GM03348 (cell line): ENCODE data around the gene SLC6A3.

ENCODE experiments used
- DNase-seq: peaks from one replicate; pipeline ENCODE4 v3.0.0; 2012; ENCODE audit warnings: low spot score

Gene SLC6A3

GRCh38 chr5:1420211-1421195, 24.7 kb downstream of the SLC6A3 start:
- peak; percentile 78 for DNase-seq

- no peak for DNase-seq
Observed at GRCh38 chr5:1419476-1420210, 25.6 kb downstream of the SLC6A3 start.

- DNase-seq = no peak
Observed at GRCh38 chr5:1418921-1419280, 26.3 kb downstream of the SLC6A3 start.

GRCh38 chr5:1418238-1418920, 26.9 kb downstream of the SLC6A3 start:
- DNase-seq = no peak

- no peak for DNase-seq
Observed at GRCh38 chr5:1417586-1418225, 27.5 kb downstream of the SLC6A3 start.

GRCh38 chr5:1416856-1417469, 28.3 kb downstream of the SLC6A3 start:
- no peak for DNase-seq

GRCh38 chr5:1415626-1416360, 29.4 kb downstream of the SLC6A3 start:
- DNase-seq = no peak

- DNase-seq = no peak
Observed at GRCh38 chr5:1415059-1415425, 30.2 kb downstream of the SLC6A3 start.

GRCh38 chr5:1414311-1415058, 30.8 kb downstream of the SLC6A3 start:
- DNase-seq = peak; percentile 33

GRCh38 chr5:1413611-1414241, 31.5 kb downstream of the SLC6A3 start:
- DNase-seq = no peak

GRCh38 chr5:1413211-1413610, 32.0 kb downstream of the SLC6A3 start:
- DNase-seq = no peak

- no peak for DNase-seq
Observed at GRCh38 chr5:1412621-1413020, 32.6 kb downstream of the SLC6A3 start.

GRCh38 chr5:1412163-1412562, 33.1 kb downstream of the SLC6A3 start:
- DNase-seq = no peak

GRCh38 chr5:1411099-1411498, 34.1 kb downstream of the SLC6A3 start:
- no peak for DNase-seq

- no peak for DNase-seq
Observed at GRCh38 chr5:1410156-1411014, 34.9 kb downstream of the SLC6A3 start.

GRCh38 chr5:1409381-1410110, 35.7 kb downstream of the SLC6A3 start:
- peak; percentile 70 for DNase-seq

GRCh38 chr5:1406681-1407640, 38.3 kb downstream of the SLC6A3 start:
- DNase-seq = no peak
